ENCODE measurements around the gene MAD1L1.

DNA sequence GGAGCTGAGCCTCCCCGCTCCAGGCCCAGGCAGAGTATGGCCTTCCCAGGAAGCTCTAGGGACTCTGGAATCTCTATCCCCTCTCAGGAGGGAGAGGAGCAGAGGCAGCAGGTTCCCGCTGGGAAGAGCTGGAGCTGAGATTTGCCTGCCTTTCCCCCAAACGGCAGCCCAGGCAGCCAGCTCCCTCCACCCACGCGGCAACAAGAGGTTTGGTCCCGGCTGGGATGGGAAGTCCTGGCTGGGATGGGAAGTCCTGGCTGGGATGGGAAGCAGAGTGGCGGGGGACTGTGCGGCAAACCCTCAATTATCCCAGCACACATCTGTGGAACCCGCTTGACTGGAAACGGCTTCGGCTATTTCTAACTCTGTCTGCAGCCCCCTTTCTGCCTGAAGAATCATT is 339.7 kb downstream of the MAD1L1 start:
- TF ChIP-seq, protein P1, sequence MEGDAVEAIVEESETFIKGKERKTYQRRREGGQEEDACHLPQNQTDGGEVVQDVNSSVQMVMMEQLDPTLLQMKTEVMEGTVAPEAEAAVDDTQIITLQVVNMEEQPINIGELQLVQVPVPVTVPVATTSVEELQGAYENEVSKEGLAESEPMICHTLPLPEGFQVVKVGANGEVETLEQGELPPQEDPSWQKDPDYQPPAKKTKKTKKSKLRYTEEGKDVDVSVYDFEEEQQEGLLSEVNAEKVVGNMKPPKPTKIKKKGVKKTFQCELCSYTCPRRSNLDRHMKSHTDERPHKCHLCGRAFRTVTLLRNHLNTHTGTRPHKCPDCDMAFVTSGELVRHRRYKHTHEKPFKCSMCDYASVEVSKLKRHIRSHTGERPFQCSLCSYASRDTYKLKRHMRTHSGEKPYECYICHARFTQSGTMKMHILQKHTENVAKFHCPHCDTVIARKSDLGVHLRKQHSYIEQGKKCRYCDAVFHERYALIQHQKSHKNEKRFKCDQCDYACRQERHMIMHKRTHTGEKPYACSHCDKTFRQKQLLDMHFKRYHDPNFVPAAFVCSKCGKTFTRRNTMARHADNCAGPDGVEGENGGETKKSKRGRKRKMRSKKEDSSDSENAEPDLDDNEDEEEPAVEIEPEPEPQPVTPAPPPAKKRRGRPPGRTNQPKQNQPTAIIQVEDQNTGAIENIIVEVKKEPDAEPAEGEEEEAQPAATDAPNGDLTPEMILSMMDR (IDR thresholded peaks at IDR 0.05; ENCODE audit: control extremely low read depth in 1 of 3, insufficient read depth in 1 of 3, low read depth in 1 of 3, low read length in 3 of 3): no peak
- TF ChIP-seq TAF1 (IDR thresholded peaks at IDR 0.05; ENCODE audit: low read depth, low read length) (no peak), JUN (IDR thresholded peaks at IDR 0.05; ENCODE audit: low read depth, low read length) (no peak), SP2 (IDR thresholded peaks at IDR 0.05; ENCODE audit: low read length) (no peak), SIX5 (IDR thresholded peaks at IDR 0.05; ENCODE audit: low read depth, low read length) (no peak), EZH2 (IDR thresholded peaks at IDR 0.05; ENCODE audit: low read depth, low read length, severe bottlenecking) (no peak), RNF2 (IDR thresholded peaks at IDR 0.05; ENCODE audit: borderline replicate concordance, low read depth, low read length, missing control alignments, poor library complexity, severe bottlenecking) (no peak), JUND (IDR thresholded peaks at IDR 0.05; ENCODE audit: low read length) (no peak), TCF12 (IDR thresholded peaks at IDR 0.05; ENCODE audit: low read depth, low read length) (no peak), POLR2A (IDR thresholded peaks at IDR 0.05; ENCODE audit: control extremely low read depth in 1 of 2, low read depth in 2 of 2, low read length in 2 of 2) (no peak), ZNF274 (IDR thresholded peaks at IDR 0.05; ENCODE audit: borderline replicate concordance, extremely low read depth, low read length) (no peak)
